K562 (cell line): Measurements from ENCODE around the gene GATB. TPM values are rescaled to one million over a fixed set of nuclear protein-coding genes. Genes with fewer than 3 reads are reported as not detected.

Experiments used
- ATAC-seq: fragments of 200-7000 bp; cut with Tn5 transposase; 3 replicates; pipeline ENCODE4 v1.9.1; 2020; ENCODE audit warnings: moderate library complexity
- BruUV-seq: library from RNA; stranded (reverse); fragments of 400-500 nt; replicated peaks from 2 replicates; lab custom pipeline; 2021; lab: Mats Ljungman, UMichigan
- CTCF ChIA-PET: fragments of 300-600 bp; formaldehyde crosslinking; extraction: SDS; loops from one replicate; lab custom pipeline; 2021; ENCODE audit warnings: low intra/inter-chr PET ratio; lab: Yijun Ruan, JAX
- POLR2A ChIA-PET: fragments of 300-600, 350-650 bp; sonication (Branson Sonifier 250); formaldehyde crosslinking; extraction: SDS; loops from one replicate; lab custom pipeline; 2021; ENCODE audit warnings: antibody characterized with exemption, inconsistent platforms; lab: Yijun Ruan, JAX
- DNase-seq, 4 experiments: peaks; one replicate each; pipeline versions ENCODE4 v3.0.0 to v3.0.0-alpha.2; 2011 to 2018; ENCODE audit warnings: low spot score in 3 of 4, mixed read lengths in 3 of 4; ENCODE audit errors: extremely low read depth in 1 of 4
- FAIRE-seq: peaks from 2 replicates; lab custom pipeline; 2011; peaks lifted over from hg19 to GRCh38; lab: Jason Lieb, UNC
- H2AFZ ChIP-seq: 2 replicates; pipeline ENCODE4 v1.6.0; 2011; ENCODE audit warnings: low read depth, low read length, control low read depth, inconsistent platforms
- H3K27ac ChIP-seq: fragments of 200-600 bp; 3 replicates; pipeline ENCODE4 v1.8.0; 2011; ENCODE audit warnings: low read depth, mild to moderate bottlenecking, control low read depth, inconsistent platforms, low read length, moderate library complexity, mixed read lengths; ENCODE audit errors: extremely low read depth
- H3K27me3 ChIP-seq, 2 experiments: fragments of 300-600 bp in 1 of 2; 2 replicates in 1 of 2; 3 replicates in 1 of 2; pipeline versions ENCODE4 v1.6.0 to v1.8.0; 2011; ENCODE audit warnings: inconsistent platforms in 2 of 2, low read length in 2 of 2, mild to moderate bottlenecking in 1 of 2, mixed read lengths in 1 of 2, moderate library complexity in 1 of 2; ENCODE audit not compliant: control insufficient read depth in 2 of 2, insufficient read depth in 2 of 2
- H3K36me3 ChIP-seq: fragments of 300-600 bp; 3 replicates; pipeline ENCODE4 v1.8.0; 2011; ENCODE audit warnings: mild to moderate bottlenecking, low read length, inconsistent platforms; ENCODE audit not compliant: control insufficient read depth, insufficient read depth
- H3K4me1 ChIP-seq, 2 experiments: fragments of 200-600 bp in 1 of 2; replicated peaks in 1 of 2; 2 replicates in 1 of 2; 3 replicates in 1 of 2; pipeline versions ENCODE4 v1.5.1 to v1.8.0; 2011; ENCODE audit warnings: inconsistent platforms in 2 of 2, low read length in 2 of 2, mild to moderate bottlenecking in 1 of 2, mixed read lengths in 1 of 2, moderate library complexity in 1 of 2; ENCODE audit not compliant: control insufficient read depth in 2 of 2, insufficient read depth in 2 of 2
- H3K4me2 ChIP-seq: 2 replicates; pipeline ENCODE4 v1.6.1; 2011; ENCODE audit warnings: low read length, control low read depth, inconsistent platforms, mixed read lengths; ENCODE audit not compliant: insufficient read depth
- H3K4me3 ChIP-seq: fragments of 200-600 bp; sonication (generic), shearing (Covaris generic); 2 replicates; pipeline ENCODE4 v1.5.1; 2016; ENCODE audit warnings: control low read depth, inconsistent platforms
- H3K79me2 ChIP-seq: fragments of 200-600 bp; 3 replicates; pipeline ENCODE4 v1.8.0; 2011; ENCODE audit warnings: low read length, inconsistent platforms; ENCODE audit not compliant: control insufficient read depth, insufficient read depth
- H3K9ac ChIP-seq, 2 experiments: 2 replicates each; pipeline versions ENCODE4 v1.6.0 to v1.6.1; 2011; ENCODE audit warnings: low read depth in 2 of 2, low read length in 2 of 2, control low read depth in 1 of 2, inconsistent platforms in 1 of 2, mild to moderate bottlenecking in 1 of 2, mixed read lengths in 1 of 2; ENCODE audit not compliant: insufficient read depth in 1 of 2
- H3K9me1 ChIP-seq: one replicate; pipeline ENCODE4 v1.6.0; 2011; ENCODE audit warnings: inconsistent platforms, mild to moderate bottlenecking, low read length, moderate library complexity; ENCODE audit not compliant: control insufficient read depth, insufficient read depth
- H3K9me3 ChIP-seq: replicated peaks from 2 replicates; pipeline ENCODE4 v1.5.1; 2011; ENCODE audit warnings: low read depth, low read length, inconsistent platforms; ENCODE audit not compliant: control insufficient read depth, insufficient read depth
- H4K20me1 ChIP-seq: replicated peaks from 2 replicates; pipeline ENCODE4 v1.6.1; 2011; ENCODE audit warnings: low read length, inconsistent platforms, mixed read lengths; ENCODE audit not compliant: control insufficient read depth, insufficient read depth
- AFF4 ChIP-seq: sonication (generic); formaldehyde crosslinking; IDR thresholded peaks from 2 replicates; pipeline ENCODE4 v1.8.0; 2023; ENCODE audit warnings: mild to moderate bottlenecking, missing genetic modification reagents
- WGBS: fragments of 100-300 bp; shearing (Covaris generic); methylation state at CpG from one replicate; pipeline ENCODE4 v1.1.6; 2016; ENCODE audit warnings: low coverage, mixed read lengths; ENCODE audit not compliant: insufficient coverage; ENCODE audit errors: missing lambda C conversion rate; 5-methylcytosine and 5-hydroxymethylcytosine counted together
- in situ Hi-C: fragments of 300-500 bp; cut with MboI; formaldehyde crosslinking; loops from 4 replicates; pipeline ENCODE4 v1.15.0; 2018; ENCODE audit warnings: inconsistent platforms, mixed read lengths
- intact Hi-C: fragments of 100-400 bp; cut with micrococcal nuclease; formaldehyde crosslinking; loops from 2 replicates; pipeline ENCODE4 v1.14.2; 2022
- polyA plus RNA-seq, 8 experiments: library from polyadenylated mRNA; depleted of rRNA in 4 of 8; stranded (reverse) in 5 of 8; unstranded in 3 of 8; fragments of >200 nt; fragmentation: Nextera tagmentation in 2 of 8; fragmentation: Illumina TruSeq in 1 of 8; extraction: Ambion mirVana in 2 of 8; extraction: Trizol in 1 of 8; gene quantifications; 2 replicates each; pipeline versions ENCODE4 v1.2.1 to v1.2.3, GENCODE V29; 2011 to 2014; ENCODE audit warnings: inconsistent platforms in 1 of 8, missing spikeins in 1 of 8
- total RNA-seq, 7 experiments: library from RNA; depleted of rRNA in 6 of 7; stranded (reverse); fragments of >200 nt in 6 of 7; fragmentation: Illumina TruSeq in 2 of 7; extraction: Trizol in 2 of 7; gene quantifications; 2 replicates each; pipeline versions ENCODE4 v1.2.1 to v1.2.3, GENCODE V29; 2011 to 2021; ENCODE audit warnings: low replicate concordance in 1 of 7

GATB gene
- total and polyA plus RNA-seq, 9 of the 15 experiments (the other 6 are each of a cell fraction or from before 2014, with no cell fraction given): 15.3 to 31.8 (median 26.2) TPM

DNA sequence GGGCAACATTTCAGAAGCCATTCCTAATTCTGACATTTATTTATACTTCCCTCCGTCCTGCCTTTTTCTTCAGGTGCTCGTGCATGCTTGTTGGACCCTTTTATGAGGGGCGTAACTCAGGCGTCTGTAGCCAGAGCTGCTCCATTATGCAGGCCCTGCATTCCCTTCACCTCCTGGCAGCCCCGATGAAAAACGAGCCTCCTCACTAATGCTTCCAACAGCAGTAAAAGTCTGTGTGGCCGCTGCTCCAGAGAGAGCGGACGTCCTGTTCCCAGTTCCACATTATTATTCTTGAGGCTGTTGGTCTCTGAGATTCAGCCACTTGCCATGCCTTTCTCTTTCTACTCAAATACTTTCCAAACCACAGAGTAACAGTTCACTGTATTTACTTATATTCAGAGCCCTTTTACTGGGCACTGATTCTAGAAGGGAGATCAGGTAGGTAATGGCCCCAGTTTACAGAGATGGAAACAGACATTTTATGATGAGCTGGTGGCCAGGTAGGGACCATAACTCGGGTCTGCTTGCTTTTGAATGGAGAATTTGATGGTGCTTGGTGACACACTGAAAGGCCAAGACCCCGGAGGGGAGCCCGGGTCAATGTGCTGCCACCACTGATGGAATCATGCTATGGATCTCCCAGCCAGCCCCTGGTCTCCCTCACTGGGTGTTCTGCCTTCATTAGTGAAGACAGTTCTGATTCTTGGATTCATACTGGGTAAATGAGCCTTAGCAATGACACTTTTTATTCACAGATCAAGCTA lies 101.0 kb downstream of the GATB start:
- in situ Hi-C loops: no loop called here

More for the DNA sequence above, 101.0 kb downstream of the GATB start:
- H2AFZ ChIP-seq: no peak overlapping the region
- no peak overlapping the region for H3K4me2 ChIP-seq
- no peak for FAIRE-seq
- ChIA-PET POLR2A (interaction anchor here (0.7 kb wide), 1 partner anchor 9 kb away, joined by 3 read pairs; no protein-coding TSS in a partner anchor), CTCF (no interaction called here)
- 3% methylated on average over 12 of the region's 12 CpGs for WGBS
- H3K27ac ChIP-seq: no peak overlapping the region
- no peaks in the 10 kb centered on the region for H3K9me1 ChIP-seq
- H4K20me1 ChIP-seq: no peaks in the 10 kb centered on the region
- H3K4me3 ChIP-seq: no peak overlapping the region
- no peak for ATAC-seq
- BruUV-seq: no TSS peak
- H3K9me3 ChIP-seq: no peaks in the 10 kb centered on the region
- intact Hi-C loops: no loop called here
- TF ChIP-seq AFF4 (CRISPR knock-in tag): no peak
- TF ChIP-seq, all 486 proteins: peak for 0
- Histone ChIP-seq H3K36me3 (no peaks in the 10 kb centered on the region), H3K9ac (no peak overlapping the region), H3K79me2 (no peaks in the 10 kb centered on the region), H3K27me3 (peaks cover 31 to 60% of the 10 kb centered on the region in 2 experiments), H3K4me1 (no peaks in the 10 kb centered on the region)
- no peak for DNase-seq
